HG02610 (cell line): ENCODE results near the gene MTHFS.
A peak's percentile ranks its signal among the peaks of the same experiment; 100 is the strongest.

Experiments
- ATAC-seq: cut with Tn5 transposase; IDR thresholded peaks from one replicate; pipeline ENCODE4 v1.9.1; 2021; ENCODE audit warnings: mild to moderate bottlenecking, moderate library complexity; ENCODE audit not compliant: unreplicated experiment

Gene MTHFS

GRCh38 chr15:79881254-79881653 is 15.6 kb downstream of the MTHFS start:
- no peak for ATAC-seq

- no peak for ATAC-seq
Measured at GRCh38 chr15:79878078-79878705, 18.6 kb downstream of the MTHFS start.

- no peak for ATAC-seq
Measured at GRCh38 chr15:79875213-79875612, 21.6 kb downstream of the MTHFS start.

GRCh38 chr15:79874242-79874641 is 22.6 kb downstream of the MTHFS start:
- ATAC-seq = no peak

GRCh38 chr15:79872358-79873017 is 24.3 kb downstream of the MTHFS start:
- ATAC-seq = no peak

- ATAC-seq = no peak
Measured at GRCh38 chr15:79868554-79868953, 28.3 kb downstream of the MTHFS start.

GRCh38 chr15:79863886-79864285 is 32.9 kb downstream of the MTHFS start:
- ATAC-seq = no peak

- ATAC-seq = no peak
Measured at GRCh38 chr15:79862191-79862590, 34.6 kb downstream of the MTHFS start.

GRCh38 chr15:79860661-79861060 is 36.2 kb downstream of the MTHFS start:
- ATAC-seq = no peak

GRCh38 chr15:79858469-79858868 is 38.3 kb downstream of the MTHFS start:
- ATAC-seq = no peak

GRCh38 chr15:79853492-79854328 is 43.1 kb downstream of the MTHFS start:
- peak; percentile 90 for ATAC-seq

GRCh38 chr15:79849789-79850188 is 47.0 kb downstream of the MTHFS start:
- ATAC-seq = no peak

GRCh38 chr15:79846539-79846938 is 50.3 kb downstream of the MTHFS start:
- ATAC-seq = no peak

GRCh38 chr15:79844221-79844620 is 52.6 kb downstream of the MTHFS start:
- ATAC-seq = no peak

GRCh38 chr15:79837846-79838245 is 59.0 kb downstream of the MTHFS start:
- no peak for ATAC-seq

GRCh38 chr15:79834495-79834894 is 62.3 kb downstream of the MTHFS start:
- ATAC-seq = no peak

- no peak for ATAC-seq
Measured at GRCh38 chr15:79832367-79833120, 64.3 kb downstream of the MTHFS start.

GRCh38 chr15:79831604-79832003 is 65.2 kb downstream of the MTHFS start:
- no peak for ATAC-seq

GRCh38 chr15:79829950-79830349 is 66.9 kb downstream of the MTHFS start:
- no peak for ATAC-seq

GRCh38 chr15:79828447-79828846 is 68.4 kb downstream of the MTHFS start:
- no peak for ATAC-seq

- no peak for ATAC-seq
Measured at GRCh38 chr15:79826800-79827199, 70.0 kb downstream of the MTHFS start.
